GM12878 (cell line): ENCODE results near the gene TRIM28. TPM values are rescaled to one million over a fixed set of nuclear protein-coding genes. Genes with fewer than 3 reads are reported as not detected.
A peak's percentile ranks its signal among the peaks of the same experiment; 100 is the strongest.

Experiments
- ATAC-seq: fragments of 200-7000 bp; cut with Tn5 transposase; 3 replicates; pipeline ENCODE4 v1.9.1; 2020; ENCODE audit warnings: mild to moderate bottlenecking, moderate library complexity
- BruUV-seq: library from RNA; stranded (reverse); fragments of 400-500 nt; replicated peaks from 2 replicates; lab custom pipeline; 2021; lab: Mats Ljungman, UMichigan
- CTCF ChIA-PET: fragments of 300-600 bp; sonication (Branson Sonifier 250); formaldehyde crosslinking; extraction: SDS; loops from one replicate; lab custom pipeline; 2021; ENCODE audit warnings: inconsistent platforms; lab: Yijun Ruan, JAX
- POLR2A ChIA-PET: fragments of 350-600 bp; formaldehyde crosslinking; extraction: SDS; loops from one replicate; lab custom pipeline; 2021; ENCODE audit warnings: inconsistent platforms; lab: Charles Lee
- RAD21 ChIA-PET: fragments of 300-600 bp; sonication (Branson Sonifier 250); formaldehyde crosslinking; loops from one replicate; lab custom pipeline; 2023; ENCODE audit warnings: antibody characterized with exemption; ENCODE audit not compliant: unreplicated experiment; lab: Charles Lee
- SMC1A ChIA-PET: fragments of 300-600 bp; sonication (Branson Sonifier 250); formaldehyde crosslinking; loops from one replicate; lab custom pipeline; 2023; ENCODE audit not compliant: unreplicated experiment, uncharacterized antibody; lab: Charles Lee
- DNase-seq: peaks from one replicate; pipeline ENCODE4 v3.0.0-alpha.2; 2011; ENCODE audit warnings: low read depth, low spot score
- FAIRE-seq: peaks from 3 replicates; lab custom pipeline; 2011; peaks lifted over from hg19 to GRCh38; lab: Jason Lieb, UNC
- H2AFZ ChIP-seq: 2 replicates; pipeline ENCODE4 v1.6.0; 2011; ENCODE audit warnings: low read depth, low read length, control low read depth; ENCODE audit not compliant: control insufficient read depth
- H3K27ac ChIP-seq: 2 replicates; pipeline ENCODE4 v1.5.1; 2011; ENCODE audit warnings: control low read depth; ENCODE audit not compliant: control insufficient read depth, insufficient read depth
- H3K27me3 ChIP-seq, 2 experiments: replicated peaks in 1 of 2; 2 replicates each; pipeline versions ENCODE4 v1.6.0 to v1.6.1; 2011; ENCODE audit warnings: low read length in 1 of 2; ENCODE audit not compliant: control insufficient read depth in 2 of 2, insufficient read depth in 2 of 2
- H3K36me3 ChIP-seq, 2 experiments: 2 replicates each; pipeline ENCODE4 v1.5.1; 2011; ENCODE audit warnings: low read length in 1 of 2; ENCODE audit not compliant: control insufficient read depth in 2 of 2, insufficient read depth in 2 of 2
- H3K4me1 ChIP-seq: 2 replicates; pipeline ENCODE4 v1.6.1; 2011; ENCODE audit warnings: mild to moderate bottlenecking, low read length, moderate library complexity, mixed read lengths; ENCODE audit not compliant: control insufficient read depth, insufficient read depth
- H3K4me2 ChIP-seq: 2 replicates; pipeline ENCODE4 v1.6.0; 2011; ENCODE audit warnings: control low read depth; ENCODE audit not compliant: control insufficient read depth, insufficient read depth
- H3K4me3 ChIP-seq: fragments of 200-600 bp; sonication (generic); 2 replicates; pipeline ENCODE4 v1.5.1; 2016
- H3K79me2 ChIP-seq: 2 replicates; pipeline ENCODE4 v1.6.0; 2011; ENCODE audit warnings: low read length; ENCODE audit not compliant: control insufficient read depth, insufficient read depth
- H3K9ac ChIP-seq: 2 replicates; pipeline ENCODE4 v1.8.0; 2011; ENCODE audit warnings: low read length, control low read depth, mixed read lengths; ENCODE audit not compliant: control insufficient read depth, insufficient read depth
- H3K9me3 ChIP-seq: replicated peaks from 3 replicates; pipeline ENCODE4 v1.5.1; 2011; ENCODE audit warnings: mild to moderate bottlenecking, low read length; ENCODE audit not compliant: control insufficient read depth, insufficient read depth
- H4K20me1 ChIP-seq: 2 replicates; pipeline ENCODE4 v1.6.0; 2011; ENCODE audit not compliant: control insufficient read depth, insufficient read depth
- BHLHE40 ChIP-seq, 2 experiments: fragments of 450-650 bp in 1 of 2; IDR thresholded peaks; 2 replicates each; pipeline ENCODE4 v1.6.1; 2011 to 2017; ENCODE audit warnings: low read depth in 2 of 2, borderline replicate concordance in 1 of 2, improper control_type of control experiment in 1 of 2, low read length in 1 of 2, mild to moderate bottlenecking in 1 of 2
- CEBPB ChIP-seq, 2 experiments: fragments of 150-350 bp in 1 of 2; IDR thresholded peaks; 2 replicates each; pipeline ENCODE4 v1.6.1; 2012 to 2014; ENCODE audit warnings: low read depth in 2 of 2, low read length in 2 of 2, borderline replicate concordance in 1 of 2, inconsistent platforms in 1 of 2
- CHD4 ChIP-seq: fragments of 200-600 bp; sonication (generic); IDR thresholded peaks from 2 replicates; pipeline ENCODE4 v1.6.1; 2016; ENCODE audit warnings: mild to moderate bottlenecking
- FOXM1 ChIP-seq: IDR thresholded peaks from 2 replicates; pipeline ENCODE4 v1.6.1; 2012; ENCODE audit warnings: low read depth, mild to moderate bottlenecking, inconsistent platforms, low read length, moderate library complexity
- GABPA ChIP-seq: IDR thresholded peaks from 2 replicates; pipeline ENCODE4 v1.6.1; 2014; ENCODE audit warnings: antibody characterized with exemption, low read depth, mild to moderate bottlenecking, inconsistent platforms
- KLF5 ChIP-seq: fragments of 450-650 bp; IDR thresholded peaks from 2 replicates; pipeline ENCODE4 v1.6.1; 2014; ENCODE audit warnings: mild to moderate bottlenecking; ENCODE audit not compliant: partially characterized antibody
- MAX ChIP-seq: IDR thresholded peaks from 2 replicates; pipeline ENCODE4 v1.6.1; 2012; ENCODE audit warnings: low read depth, low read length, improper control_type of control experiment
- MTA3 ChIP-seq: IDR thresholded peaks from 2 replicates; pipeline ENCODE4 v1.6.1; 2012; ENCODE audit warnings: low read length, inconsistent platforms, borderline replicate concordance
- NR2F1 ChIP-seq: fragments of 450-650 bp; conservative IDR thresholded peaks from 2 replicates; pipeline ENCODE4 v1.6.1; 2017; ENCODE audit warnings: mild to moderate bottlenecking
- POLR2A ChIP-seq: IDR thresholded peaks from 2 replicates; pipeline ENCODE4 v1.6.1; 2011; ENCODE audit warnings: low read depth, mild to moderate bottlenecking, low read length
- POLR2AphosphoS5 ChIP-seq: IDR thresholded peaks from 2 replicates; pipeline ENCODE4 v1.6.1; 2011; ENCODE audit warnings: mild to moderate bottlenecking, low read length, inconsistent platforms
- SP1 ChIP-seq: IDR thresholded peaks from one replicate; pipeline ENCODE4 v1.6.1; 2011; ENCODE audit warnings: low read depth, low read length
- STAT1 ChIP-seq: fragments of 450-650 bp; conservative IDR thresholded peaks from 2 replicates; pipeline ENCODE4 v1.6.1; 2014; ENCODE audit warnings: antibody characterized with exemption, mild to moderate bottlenecking
- STAT3 ChIP-seq: IDR thresholded peaks from 2 replicates; pipeline ENCODE4 v1.6.1; 2011; ENCODE audit warnings: low read depth, low read length, improper control_type of control experiment
- SUPT20H ChIP-seq: IDR thresholded peaks from 2 replicates; pipeline ENCODE4 v1.6.1; 2011; ENCODE audit warnings: low read depth, mild to moderate bottlenecking, low read length, moderate library complexity, borderline replicate concordance; ENCODE audit not compliant: control insufficient read depth
- ZNF217 ChIP-seq: fragments of 450-650 bp; IDR thresholded peaks from 2 replicates; pipeline ENCODE4 v1.6.1; 2017; ENCODE audit warnings: antibody characterized with exemption, mild to moderate bottlenecking
- WGBS: methylation state at CpG from one replicate; pipeline ENCODE4 v1.1.6; 2016; ENCODE audit warnings: low lambda C conversion rate; ENCODE audit not compliant: insufficient replicate concordance, insufficient coverage; ENCODE audit errors: missing lambda C conversion rate; 5-methylcytosine and 5-hydroxymethylcytosine counted together
- in situ Hi-C: fragments of 300-500 bp; cut with MboI; formaldehyde crosslinking; loops from 9 replicates; pipeline ENCODE4 v1.14.3; 2018; ENCODE audit warnings: mixed read lengths
- intact Hi-C: fragments of 100-400 bp; cut with micrococcal nuclease; formaldehyde crosslinking; loops from one replicate; pipeline ENCODE4 v1.14.2; 2022; ENCODE audit not compliant: unreplicated experiment
- polyA plus RNA-seq, 11 experiments: library from polyadenylated mRNA; depleted of rRNA in 4 of 11; unstranded in 6 of 11; stranded (reverse) in 5 of 11; fragments of >200 nt; fragmentation: Nextera tagmentation in 4 of 11; fragmentation: Illumina TruSeq in 1 of 11; extraction: Ambion mirVana in 4 of 11; extraction: Trizol in 1 of 11; gene quantifications; 1 replicate in 1 of 11; 2 replicates in 10 of 11; pipeline versions ENCODE4 v1.2.1 to v1.2.3, GENCODE V29; 2011 to 2016; ENCODE audit warnings: inconsistent platforms in 2 of 11, missing spikeins in 2 of 11, low read depth in 1 of 11
- total RNA-seq, 4 experiments: library from RNA; depleted of rRNA in 3 of 4; stranded (reverse); fragments of >200 nt in 3 of 4; fragmentation: Illumina TruSeq in 1 of 4; extraction: Trizol in 1 of 4; gene quantifications; 2 replicates each; pipeline versions ENCODE4 v1.2.1 to v1.2.3, GENCODE V29; 2013 to 2021
- TF ChIP-seq, protein P1 (sequence below): fragments of 450-650 bp; IDR thresholded peaks from 2 replicates; pipeline ENCODE4 v1.6.1; 2016; ENCODE audit warnings: mild to moderate bottlenecking, moderate library complexity, borderline replicate concordance

TRIM28 gene
- total and polyA plus RNA-seq, 10 of the 15 experiments (the other 5 are each of a cell fraction or from before 2014, with no cell fraction given), result 5.0 to 650 (median 296) TPM

- SMC1A ChIA-PET, result interaction anchor here (1.0 to 1.2 kb wide), 4 partner anchors 24 to 70 kb away, joined by 3 to 4 read pairs (median 4); no protein-coding TSS in a partner anchor
- DNase-seq, result no peak
- 17% methylated on average over 3 of the region's 3 CpGs for WGBS
- no peaks in the 10 kb centered on the region for H3K27me3 ChIP-seq
- peaks cover 39% of the 10 kb centered on the region for H3K79me2 ChIP-seq
- ATAC-seq, result no peak
- FAIRE-seq, result no peak
- H3K4me2 ChIP-seq, result peak overlapping the region; percentile 96
- no TSS peak for BruUV-seq
- peak overlapping the region; percentile 91 for H3K27ac ChIP-seq
- TF ChIP-seq ZNF217 (no peak), CEBPB (IDR thresholded peaks at IDR 0.05; ENCODE audit: borderline replicate concordance in 1 of 2, low read depth in 2 of 2, low read length in 2 of 2) (no peak), GABPA (no peak), CHD4 (no peak), MTA3 (no peak), BHLHE40 (IDR thresholded peaks at IDR 0.05; ENCODE audit: borderline replicate concordance in 1 of 2, low read depth in 2 of 2, low read length in 1 of 2) (no peak), POLR2AphosphoS5 (no peak), STAT1 (no peak), NR2F1 (no peak), FOXM1 (no peak), STAT3 (no peak), SUPT20H (no peak), MAX (no peak), KLF5 (no peak), POLR2A (no peak), SP1 (no peak)
- TF ChIP-seq, protein P1, sequence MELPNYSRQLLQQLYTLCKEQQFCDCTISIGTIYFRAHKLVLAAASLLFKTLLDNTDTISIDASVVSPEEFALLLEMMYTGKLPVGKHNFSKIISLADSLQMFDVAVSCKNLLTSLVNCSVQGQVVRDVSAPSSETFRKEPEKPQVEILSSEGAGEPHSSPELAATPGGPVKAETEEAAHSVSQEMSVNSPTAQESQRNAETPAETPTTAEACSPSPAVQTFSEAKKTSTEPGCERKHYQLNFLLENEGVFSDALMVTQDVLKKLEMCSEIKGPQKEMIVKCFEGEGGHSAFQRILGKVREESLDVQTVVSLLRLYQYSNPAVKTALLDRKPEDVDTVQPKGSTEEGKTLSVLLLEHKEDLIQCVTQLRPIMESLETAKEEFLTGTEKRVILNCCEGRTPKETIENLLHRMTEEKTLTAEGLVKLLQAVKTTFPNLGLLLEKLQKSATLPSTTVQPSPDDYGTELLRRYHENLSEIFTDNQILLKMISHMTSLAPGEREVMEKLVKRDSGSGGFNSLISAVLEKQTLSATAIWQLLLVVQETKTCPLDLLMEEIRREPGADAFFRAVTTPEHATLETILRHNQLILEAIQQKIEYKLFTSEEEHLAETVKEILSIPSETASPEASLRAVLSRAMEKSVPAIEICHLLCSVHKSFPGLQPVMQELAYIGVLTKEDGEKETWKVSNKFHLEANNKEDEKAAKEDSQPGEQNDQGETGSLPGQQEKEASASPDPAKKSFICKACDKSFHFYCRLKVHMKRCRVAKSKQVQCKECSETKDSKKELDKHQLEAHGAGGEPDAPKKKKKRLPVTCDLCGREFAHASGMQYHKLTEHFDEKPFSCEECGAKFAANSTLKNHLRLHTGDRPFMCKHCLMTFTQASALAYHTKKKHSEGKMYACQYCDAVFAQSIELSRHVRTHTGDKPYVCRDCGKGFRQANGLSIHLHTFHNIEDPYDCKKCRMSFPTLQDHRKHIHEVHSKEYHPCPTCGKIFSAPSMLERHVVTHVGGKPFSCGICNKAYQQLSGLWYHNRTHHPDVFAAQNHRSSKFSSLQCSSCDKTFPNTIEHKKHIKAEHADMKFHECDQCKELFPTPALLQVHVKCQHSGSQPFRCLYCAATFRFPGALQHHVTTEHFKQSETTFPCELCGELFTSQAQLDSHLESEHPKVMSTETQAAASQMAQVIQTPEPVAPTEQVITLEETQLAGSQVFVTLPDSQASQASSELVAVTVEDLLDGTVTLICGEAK, result no peak
- TF ChIP-seq, all 136 proteins: peak for 0
- H2AFZ ChIP-seq, result no peak overlapping the region
- ChIA-PET POLR2A (interaction anchor here (0.6 to 1.9 kb wide), 9 partner anchors 22 to 66 kb away, joined by 3 to 14 read pairs (median 3); partner anchors contain the start of genes CHMP2A and TRIM28), CTCF (interaction anchor here (0.6 to 2.0 kb wide), 13 partner anchors 14 to 653 kb away, joined by 3 to 22 read pairs (median 4); partner anchors contain the start of genes CHMP2A, MZF1 and TRIM28), RAD21 (interaction anchor here (0.8 to 1.6 kb wide), 3 partner anchors 15 to 65 kb away, joined by 4 to 16 read pairs (median 6); no protein-coding TSS in a partner anchor)
- peak overlapping the region; percentile 89 for H3K9ac ChIP-seq
- in situ Hi-C loops (no loop called here), intact Hi-C loops (loop anchor here (2.0 to 5.0 kb wide), 2 partner anchors 44 to 187 kb away; partner anchors contain the start of genes UBE2M and ZSCAN22)
- H3K9me3 ChIP-seq, result no peaks in the 10 kb centered on the region
- peaks cover 23% of the 10 kb centered on the region for H3K4me1 ChIP-seq
- peak overlapping the region; percentile 72 for H3K4me3 ChIP-seq
- H4K20me1 ChIP-seq, result no peaks in the 10 kb centered on the region
- peaks cover 0 to 8% of the 10 kb centered on the region in 2 experiments; a peak in 3 of 4 replicates for H3K36me3 ChIP-seq
These were observed 29.3 kb upstream of the TRIM28 start for GRCh38 chr19:58514564-58515022.
